ENCODE results near the gene RPS6KA4.

- TF ChIP-seq CTCF (conservative IDR thresholded peaks at IDR 0.05; ENCODE audit: low read depth, low read length) (no peak), EZH2 (IDR thresholded peaks at IDR 0.05; ENCODE audit: low read length, unreplicated experiment) (no peak), EZH2phosphoT487 (IDR thresholded peaks at IDR 0.05; ENCODE audit: borderline replicate concordance, low read length) (no peak)
Observed at GRCh38 chr11:64406221-64406946, 47.4 kb downstream of the RPS6KA4 start.

All from PC-3 (cell line).